GM23248 (cell line): ENCODE measurements around the gene CRYBB3. TPM values are rescaled to one million over a fixed set of nuclear protein-coding genes. Genes with fewer than 3 reads are reported as not detected.

ENCODE experiments used
- DNase-seq: peaks from one replicate; pipeline ENCODE4 v3.0.0-alpha.2; 2015
- H2AFZ ChIP-seq: fragments of 200-600 bp; sonication (generic); 2 replicates; pipeline ENCODE4 v1.6.1; 2016; ENCODE audit warnings: antibody characterized with exemption
- H3F3A ChIP-seq: fragments of 200-600 bp; sonication (generic); 2 replicates; pipeline ENCODE4 v1.6.1; 2016; ENCODE audit warnings: mild to moderate bottlenecking, antibody characterized with exemption, mixed run types; ENCODE audit not compliant: insufficient read depth
- H3K27ac ChIP-seq: fragments of 200-600 bp; sonication (generic); 2 replicates; pipeline ENCODE4 v1.5.1; 2016; ENCODE audit warnings: mild to moderate bottlenecking
- H3K27me3 ChIP-seq: fragments of 200-600 bp; sonication (generic); replicated peaks from 2 replicates; pipeline ENCODE4 v1.6.1; 2016; ENCODE audit warnings: mild to moderate bottlenecking; ENCODE audit not compliant: insufficient read depth
- H3K36me3 ChIP-seq: fragments of 200-600 bp; sonication (generic); 2 replicates; pipeline ENCODE4 v1.6.1; 2016; ENCODE audit warnings: low read depth, mild to moderate bottlenecking
- H3K4me1 ChIP-seq: fragments of 200-600 bp; sonication (generic); 2 replicates; pipeline ENCODE4 v1.6.1; 2016; ENCODE audit warnings: mild to moderate bottlenecking; ENCODE audit not compliant: insufficient read depth
- H3K4me2 ChIP-seq: fragments of 200-600 bp; sonication (generic); one replicate; pipeline ENCODE4 v1.6.1; 2016; ENCODE audit warnings: mild to moderate bottlenecking; ENCODE audit not compliant: unreplicated experiment
- H3K4me3 ChIP-seq: fragments of 200-600 bp; sonication (generic); 2 replicates; pipeline ENCODE4 v1.5.1; 2016; ENCODE audit warnings: mild to moderate bottlenecking
- H3K79me2 ChIP-seq: fragments of 200-600 bp; sonication (generic); 2 replicates; pipeline ENCODE4 v1.6.1; 2016; ENCODE audit warnings: mild to moderate bottlenecking; ENCODE audit not compliant: insufficient read depth
- H3K9ac ChIP-seq: fragments of 200-600 bp; sonication (generic); 2 replicates; pipeline ENCODE4 v1.6.1; 2016; ENCODE audit warnings: mild to moderate bottlenecking
- H3K9me2 ChIP-seq: fragments of 200-600 bp; sonication (generic); 2 replicates; pipeline ENCODE4 v1.6.1; 2016; ENCODE audit warnings: mixed run types, mild to moderate bottlenecking, moderate library complexity; ENCODE audit not compliant: insufficient read depth
- H3K9me3 ChIP-seq: fragments of 200-600 bp; sonication (generic); one replicate; pipeline ENCODE4 v1.6.1; 2017; ENCODE audit warnings: low read depth
- H4K20me1 ChIP-seq: fragments of 200-600 bp; sonication (generic); 2 replicates; pipeline ENCODE4 v1.6.0; 2016; ENCODE audit not compliant: insufficient read depth
- EZH2 ChIP-seq: fragments of 200-600 bp; sonication (generic); IDR thresholded peaks from 2 replicates; pipeline ENCODE4 v1.6.1; 2018; ENCODE audit warnings: antibody characterized with exemption, mild to moderate bottlenecking; ENCODE audit not compliant: insufficient read depth, poor library complexity, severe bottlenecking
- EZH2phosphoT487 ChIP-seq: fragments of 200-600 bp; sonication (generic); IDR thresholded peaks from 2 replicates; pipeline ENCODE4 v1.6.1; 2018; ENCODE audit warnings: antibody characterized with exemption, moderate library complexity, mild to moderate bottlenecking, low read depth; ENCODE audit not compliant: insufficient read depth
- WGBS, 2 experiments: methylation state at CpG; one replicate each; pipeline ENCODE4 v1.1.6; 2015 to 2017; ENCODE audit warnings: low lambda C conversion rate in 2 of 2, low coverage in 1 of 2; ENCODE audit errors: missing lambda C conversion rate in 2 of 2; 5-methylcytosine and 5-hydroxymethylcytosine counted together
- in situ Hi-C: fragments of 300-500 bp; cut with MboI; formaldehyde crosslinking; loops from 2 replicates; pipeline ENCODE4 v1.15.0; 2020
- polyA plus RNA-seq: library from polyadenylated mRNA; unstranded; fragments of >200 nt; fragmentation: Nextera tagmentation; extraction: Ambion mirVana; gene quantifications from 2 replicates; pipeline ENCODE4 v1.2.1, GENCODE V29; 2016
- total RNA-seq: library from RNA; depleted of rRNA; stranded (reverse); fragments of >200 nt; shearing (Covaris generic); gene quantifications from 2 replicates; pipeline ENCODE4 v1.2.3, GENCODE V29; 2014

CRYBB3 gene
- total and polyA plus RNA-seq, 2 experiments from 2014 or later = not detected

GRCh38 chr22:25174156-25174887, 25.3 kb upstream of the CRYBB3 start:
- in situ Hi-C loops = no loop called here
- no peaks in the 10 kb centered on the region for H3K36me3 ChIP-seq
- no peak for TF ChIP-seq EZH2phosphoT487
- no peaks in the 10 kb centered on the region for H3K9me3 ChIP-seq
- WGBS, 2 experiments = 57 to 61% methylated on average over 13 of the region's 13 CpGs
- H3K9ac ChIP-seq = no peak overlapping the region
- DNase-seq = no peak
- no peak overlapping the region for H3K4me2 ChIP-seq
- no peaks in the 10 kb centered on the region for H3K79me2 ChIP-seq
- H4K20me1 ChIP-seq = no peaks in the 10 kb centered on the region
- no peaks in the 10 kb centered on the region for H3K27me3 ChIP-seq
- H3K9me2 ChIP-seq = no peaks in the 10 kb centered on the region
- no peak overlapping the region for H3K27ac ChIP-seq
- H3K4me1 ChIP-seq = no peaks in the 10 kb centered on the region
- H2AFZ ChIP-seq = no peak overlapping the region
- H3F3A ChIP-seq = no peaks in the 10 kb centered on the region
- no peak overlapping the region for H3K4me3 ChIP-seq

- no peaks in the 10 kb centered on the region for H3K9me2 ChIP-seq
- no peaks in the 10 kb centered on the region for H4K20me1 ChIP-seq
- no peaks in the 10 kb centered on the region for H3K79me2 ChIP-seq
- H3F3A ChIP-seq = no peaks in the 10 kb centered on the region
- TF ChIP-seq EZH2 = no peak
- no peak for TF ChIP-seq EZH2phosphoT487
- in situ Hi-C loops = no loop called here
- no peaks in the 10 kb centered on the region for H3K27me3 ChIP-seq
- H3K4me1 ChIP-seq = no peaks in the 10 kb centered on the region
- no peak overlapping the region for H3K4me3 ChIP-seq
- H2AFZ ChIP-seq = no peak overlapping the region
- WGBS, 2 experiments = 42 to 46% methylated on average over 6 of the region's 6 CpGs
- no peak overlapping the region for H3K27ac ChIP-seq
- DNase-seq = no peak
- H3K9ac ChIP-seq = no peak overlapping the region
- no peaks in the 10 kb centered on the region for H3K9me3 ChIP-seq
- H3K36me3 ChIP-seq = no peaks in the 10 kb centered on the region
- H3K4me2 ChIP-seq = no peak overlapping the region
Observed at GRCh38 chr22:25174888-25175411, 24.7 kb upstream of the CRYBB3 start.

- no peak overlapping the region for H2AFZ ChIP-seq
- WGBS, 2 experiments = 76 to 84% methylated on average over 6 of the region's 6 CpGs
- no peaks in the 10 kb centered on the region for H3K36me3 ChIP-seq
- DNase-seq = no peak
- TF ChIP-seq EZH2 (no peak), EZH2phosphoT487 (no peak)
- H3K79me2 ChIP-seq = no peaks in the 10 kb centered on the region
- no peak overlapping the region for H3K4me2 ChIP-seq
- no peaks in the 10 kb centered on the region for H3K9me3 ChIP-seq
- in situ Hi-C loops = no loop called here
- H3K9ac ChIP-seq = no peak overlapping the region
- no peaks in the 10 kb centered on the region for H4K20me1 ChIP-seq
- no peak overlapping the region for H3K4me3 ChIP-seq
- H3F3A ChIP-seq = no peaks in the 10 kb centered on the region
- no peaks in the 10 kb centered on the region for H3K27me3 ChIP-seq
- H3K27ac ChIP-seq = no peak overlapping the region
- H3K4me1 ChIP-seq = no peaks in the 10 kb centered on the region
- H3K9me2 ChIP-seq = no peaks in the 10 kb centered on the region
Observed at GRCh38 chr22:25176175-25176574, 23.5 kb upstream of the CRYBB3 start.

GRCh38 chr22:25176799-25177198, 22.9 kb upstream of the CRYBB3 start:
- no peaks in the 10 kb centered on the region for H3K27me3 ChIP-seq
- no peak overlapping the region for H3K27ac ChIP-seq
- H3K9ac ChIP-seq = no peak overlapping the region
- H3K36me3 ChIP-seq = no peaks in the 10 kb centered on the region
- H3K9me2 ChIP-seq = no peaks in the 10 kb centered on the region
- no peak overlapping the region for H3K4me3 ChIP-seq
- no peak overlapping the region for H2AFZ ChIP-seq
- H3K4me1 ChIP-seq = no peaks in the 10 kb centered on the region
- WGBS, 2 experiments = 47 to 77% methylated on average over 3 of the region's 3 CpGs
- in situ Hi-C loops = no loop called here
- H3K9me3 ChIP-seq = no peaks in the 10 kb centered on the region
- no peak for DNase-seq
- H3F3A ChIP-seq = no peaks in the 10 kb centered on the region
- no peaks in the 10 kb centered on the region for H3K79me2 ChIP-seq
- H3K4me2 ChIP-seq = no peak overlapping the region
- TF ChIP-seq EZH2phosphoT487 (no peak), EZH2 (no peak)
- H4K20me1 ChIP-seq = no peaks in the 10 kb centered on the region

GRCh38 chr22:25177226-25177625, 22.4 kb upstream of the CRYBB3 start:
- Histone ChIP-seq H3K36me3 (no peaks in the 10 kb centered on the region), H3K4me3 (no peak overlapping the region), H3K79me2 (no peaks in the 10 kb centered on the region), H3K9me2 (no peaks in the 10 kb centered on the region), H3K4me2 (no peak overlapping the region), H3K27ac (no peak overlapping the region), H3K4me1 (no peaks in the 10 kb centered on the region), H3K27me3 (no peaks in the 10 kb centered on the region), H3K9ac (no peak overlapping the region), H2AFZ (no peak overlapping the region), H3F3A (no peaks in the 10 kb centered on the region), H3K9me3 (no peaks in the 10 kb centered on the region), H4K20me1 (no peaks in the 10 kb centered on the region)
- TF ChIP-seq EZH2phosphoT487 (no peak), EZH2 (no peak)
- in situ Hi-C loops = no loop called here
- WGBS, 2 experiments = 74 to 80% methylated on average over 11 to 13 of the region's 13 CpGs
- no peak for DNase-seq
